Endothelial cell of umbilical vein (primary cell): Measurements from ENCODE around the gene TESK2. TPM values are rescaled to one million over a fixed set of nuclear protein-coding genes. Genes with fewer than 3 reads are reported as not detected.

Experiments
- BruUV-seq: library from RNA; stranded (reverse); fragments of 400-500 nt; replicated peaks from 2 replicates; lab custom pipeline; 2021; lab: Mats Ljungman, UMichigan
- CTCF ChIA-PET: fragments of 300-600, 350-600 bp; sonication (Branson Sonifier 250); formaldehyde crosslinking; loops from one replicate; lab custom pipeline; 2021; ENCODE audit warnings: antibody characterized with exemption, inconsistent platforms; lab: Charles Lee
- POLR2A ChIA-PET: fragments of 300-600, 350-600 bp; sonication (Branson Sonifier 250); formaldehyde crosslinking; loops from one replicate; lab custom pipeline; 2021; ENCODE audit warnings: antibody characterized with exemption, inconsistent platforms; lab: Charles Lee
- DNase-seq: peaks from one replicate; pipeline ENCODE4 v3.0.0-alpha.2; 2011; ENCODE audit warnings: low read depth, low spot score
- FAIRE-seq: peaks from 2 replicates; lab custom pipeline; 2011; peaks lifted over from hg19 to GRCh38; lab: Jason Lieb, UNC
- H2AFZ ChIP-seq: 2 replicates; pipeline ENCODE4 v1.6.0; 2012; ENCODE audit warnings: low read depth, low read length, control low read depth, inconsistent platforms
- H3K27ac ChIP-seq: 2 replicates; pipeline ENCODE4 v1.5.1; 2011; ENCODE audit warnings: low read depth, mild to moderate bottlenecking, control low read depth, low read length, moderate library complexity; ENCODE audit not compliant: insufficient read depth
- H3K27me3 ChIP-seq, 2 experiments: 2 replicates each; pipeline versions ENCODE4 v1.6.0 to v1.6.1; 2011; ENCODE audit warnings: low read length in 2 of 2, mixed read lengths in 1 of 2; ENCODE audit not compliant: control insufficient read depth in 2 of 2, insufficient read depth in 2 of 2
- H3K36me3 ChIP-seq, 2 experiments: 2 replicates in 1 of 2; 3 replicates in 1 of 2; pipeline ENCODE4 v1.5.1; 2011; ENCODE audit warnings: low read length in 2 of 2, mild to moderate bottlenecking in 1 of 2, moderate library complexity in 1 of 2; ENCODE audit not compliant: control insufficient read depth in 2 of 2, insufficient read depth in 2 of 2; ENCODE audit errors: extremely low read depth in 1 of 2
- H3K4me1 ChIP-seq: 3 replicates; pipeline ENCODE4 v1.5.1; 2011; ENCODE audit warnings: mild to moderate bottlenecking, low read length; ENCODE audit not compliant: control insufficient read depth, insufficient read depth; ENCODE audit errors: extremely low read depth
- H3K4me2 ChIP-seq: 2 replicates; pipeline ENCODE4 v1.6.1; 2011; ENCODE audit warnings: low read length, control low read depth, mixed read lengths; ENCODE audit not compliant: insufficient read depth
- H3K4me3 ChIP-seq, 3 experiments: fragments of 200-600 bp in 1 of 3; sonication (generic), shearing (Covaris generic) in 1 of 3; replicated peaks in 1 of 3; 2 replicates each; pipeline ENCODE4 v1.5.1; 2011 to 2016; ENCODE audit warnings: control low read depth in 3 of 3, low read length in 3 of 3, mild to moderate bottlenecking in 2 of 3, inconsistent platforms in 1 of 3, low read depth in 1 of 3, moderate library complexity in 1 of 3; ENCODE audit not compliant: insufficient read depth in 1 of 3
- H3K79me2 ChIP-seq: 2 replicates; pipeline ENCODE4 v1.6.0; 2012; ENCODE audit warnings: low read length, inconsistent platforms; ENCODE audit not compliant: control insufficient read depth, insufficient read depth
- H3K9ac ChIP-seq: replicated peaks from 2 replicates; pipeline ENCODE3; 2011; ENCODE audit warnings: low read length, control low read depth; ENCODE audit not compliant: insufficient read depth; ENCODE audit errors: extremely low read depth
- H3K9me1 ChIP-seq: replicated peaks from 3 replicates; pipeline ENCODE4 v1.6.0; 2011; ENCODE audit warnings: mild to moderate bottlenecking, low read length; ENCODE audit not compliant: control insufficient read depth, insufficient read depth; ENCODE audit errors: extremely low read depth
- H3K9me3 ChIP-seq: replicated peaks from 2 replicates; pipeline ENCODE4 v1.5.1; 2012; ENCODE audit warnings: low read length, inconsistent platforms; ENCODE audit not compliant: control insufficient read depth, insufficient read depth
- H4K20me1 ChIP-seq: replicated peaks from 2 replicates; pipeline ENCODE3; 2011; ENCODE audit warnings: mild to moderate bottlenecking, low read length; ENCODE audit not compliant: control insufficient read depth, insufficient read depth; ENCODE audit errors: extremely low read depth
- CTCF ChIP-seq, 2 donors: IDR thresholded peaks; 1 replicate in 1 of 2; 2 replicates in 1 of 2; pipeline ENCODE4 v1.5.1; 2011; ENCODE audit warnings: low read length in 2 of 2, mild to moderate bottlenecking in 2 of 2, moderate library complexity in 2 of 2, control low read depth in 1 of 2, inconsistent platforms in 1 of 2, low read depth in 1 of 2; ENCODE audit not compliant: insufficient read depth in 1 of 2; ENCODE audit errors: extremely low read depth in 1 of 2
- EZH2 ChIP-seq: IDR thresholded peaks from 2 replicates; pipeline ENCODE4 v1.6.1; 2012; ENCODE audit warnings: borderline replicate concordance, low read depth, mild to moderate bottlenecking, moderate library complexity, low read length, inconsistent platforms; ENCODE audit not compliant: severe bottlenecking
- FOS ChIP-seq: IDR thresholded peaks from 2 replicates; pipeline ENCODE4 v1.6.1; 2011; ENCODE audit warnings: mild to moderate bottlenecking, low read length, moderate library complexity, borderline replicate concordance; ENCODE audit not compliant: insufficient read depth
- GATA2 ChIP-seq: IDR thresholded peaks from 2 replicates; pipeline ENCODE4 v1.7.0; 2011; ENCODE audit warnings: low read depth, mild to moderate bottlenecking, moderate library complexity, mixed read lengths, low read length; ENCODE audit not compliant: insufficient read length, insufficient read depth
- JUN ChIP-seq: IDR thresholded peaks from 2 replicates; pipeline ENCODE4 v1.6.1; 2011; ENCODE audit warnings: borderline replicate concordance, low read depth; ENCODE audit not compliant: insufficient read length, insufficient read depth
- MAX ChIP-seq: IDR thresholded peaks from 2 replicates; pipeline ENCODE4 v1.6.1; 2011; ENCODE audit not compliant: insufficient read depth, insufficient read length
- MYC ChIP-seq: IDR thresholded peaks from one replicate; pipeline ENCODE4 v1.6.1; 2011; ENCODE audit warnings: mild to moderate bottlenecking, low read depth, low read length
- POLR2A ChIP-seq: IDR thresholded peaks from 2 replicates; pipeline ENCODE4 v1.6.1; 2012; ENCODE audit warnings: low read depth, mild to moderate bottlenecking, control low read depth, low read length
- POLR2AphosphoS5 ChIP-seq: IDR thresholded peaks from 2 replicates; pipeline ENCODE4 v1.6.1; 2012; ENCODE audit warnings: low read depth, mild to moderate bottlenecking, control low read depth, low read length, moderate library complexity; ENCODE audit not compliant: insufficient read depth
- dilution Hi-C: fragments of 300-500 bp; cut with MboI; formaldehyde crosslinking; loops from one replicate; pipeline ENCODE4 v1.15.0; 2019; ENCODE audit warnings: low sequenced_read_pairs; ENCODE audit not compliant: extremely low pct_ligation_motif_present
- intact Hi-C: fragments of 100-400 bp; cut with micrococcal nuclease; formaldehyde crosslinking; loops from one replicate; pipeline ENCODE4 v1.10.0; 2022
- polyA plus RNA-seq, 4 experiments: library from polyadenylated mRNA; depleted of rRNA in 3 of 4; stranded (reverse) in 3 of 4; unstranded in 1 of 4; fragments of >200 nt; gene quantifications; 2 replicates each; pipeline versions ENCODE4 v1.2.1 to v1.2.3, GENCODE V29; 2011 to 2012; ENCODE audit warnings: missing spikeins in 1 of 4
- total RNA-seq: library from RNA; stranded (reverse); gene quantifications from 2 replicates; pipeline ENCODE4 v1.2.3, GENCODE V29; 2021

Gene TESK2
- total and polyA plus RNA-seq, 2 donors (not counting 3 experiments of a cell fraction or from before 2014, with no cell fraction given), result 2.1 to 2.6 TPM

GRCh38 chr1:45379524-45379923 lies 111.4 kb downstream of the TESK2 start:
- Histone ChIP-seq H3K9me1 (no peaks in the 10 kb centered on the region), H3K79me2 (no peaks in the 10 kb centered on the region), H3K9ac (no peak overlapping the region), H3K4me3 (no peak overlapping the region), H2AFZ (no peak overlapping the region), H3K27ac (no peak overlapping the region), H3K9me3 (no peaks in the 10 kb centered on the region), H3K36me3 (no peaks in the 10 kb centered on the region), H3K27me3 (no peaks in the 10 kb centered on the region), H4K20me1 (no peaks in the 10 kb centered on the region), H3K4me2 (no peak overlapping the region), H3K4me1 (no peaks in the 10 kb centered on the region)
- no peak for FAIRE-seq
- no peak for DNase-seq
- intact Hi-C loops, result no loop called here
- TF ChIP-seq GATA2 (no peak), MYC (no peak), CTCF (IDR thresholded peaks at IDR 0.05; ENCODE audit: extremely low read depth in 1 of 2, insufficient read depth in 1 of 2, low read depth in 1 of 2, low read length in 2 of 2) (no peak), EZH2 (no peak), MAX (no peak), FOS (no peak), POLR2AphosphoS5 (no peak), JUN (no peak), POLR2A (no peak)
- CTCF ChIA-PET, result interaction anchor here (0.6 to 1.2 kb wide), 2 partner anchors 14 to 442 kb away, joined by 3 read pairs; no protein-coding TSS in a partner anchor
- dilution Hi-C loops, result no loop called here
- POLR2A ChIA-PET, result no interaction called here
- BruUV-seq, result no TSS peak
